ENCODE data around the gene VPS4A.
A peak's percentile ranks its signal among the peaks of the same experiment; 100 is the strongest.

VPS4A gene

DNA sequence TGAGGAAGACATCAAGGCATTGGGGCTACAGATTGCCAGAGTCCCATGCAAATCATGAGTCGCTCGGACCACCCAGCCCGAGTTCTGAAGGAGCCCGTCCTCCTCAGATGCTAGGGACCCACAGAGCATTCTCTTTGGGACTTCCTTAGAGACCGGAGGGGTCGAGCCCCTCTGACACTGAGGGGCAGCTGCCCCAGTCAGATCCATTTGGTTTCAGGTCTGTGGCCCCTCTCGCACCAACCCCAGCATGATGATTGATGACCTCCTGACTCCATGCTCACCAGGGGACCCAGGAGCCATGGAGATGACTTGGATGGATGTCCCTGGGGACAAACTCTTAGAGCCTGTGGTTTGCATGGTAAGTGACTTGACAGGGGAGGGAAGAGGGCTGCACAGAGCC, 11.2 kb downstream of the VPS4A start:
- TF ChIP-seq TAF1 (IDR thresholded peaks at IDR 0.05; ENCODE audit: borderline replicate concordance, insufficient read depth, low read length) (no peak), SIN3A (IDR thresholded peaks at IDR 0.05; ENCODE audit: borderline replicate concordance, insufficient read depth, low read length) (no peak), POLR2AphosphoS5 (IDR thresholded peaks at IDR 0.05; ENCODE audit: low read depth, low read length) (no peak), FOXP2 (optimal IDR thresholded peaks at IDR 0.05; ENCODE audit: borderline replicate concordance, extremely low read depth, extremely low read length, insufficient read depth) (no peak)
- TF ChIP-seq, protein P1, sequence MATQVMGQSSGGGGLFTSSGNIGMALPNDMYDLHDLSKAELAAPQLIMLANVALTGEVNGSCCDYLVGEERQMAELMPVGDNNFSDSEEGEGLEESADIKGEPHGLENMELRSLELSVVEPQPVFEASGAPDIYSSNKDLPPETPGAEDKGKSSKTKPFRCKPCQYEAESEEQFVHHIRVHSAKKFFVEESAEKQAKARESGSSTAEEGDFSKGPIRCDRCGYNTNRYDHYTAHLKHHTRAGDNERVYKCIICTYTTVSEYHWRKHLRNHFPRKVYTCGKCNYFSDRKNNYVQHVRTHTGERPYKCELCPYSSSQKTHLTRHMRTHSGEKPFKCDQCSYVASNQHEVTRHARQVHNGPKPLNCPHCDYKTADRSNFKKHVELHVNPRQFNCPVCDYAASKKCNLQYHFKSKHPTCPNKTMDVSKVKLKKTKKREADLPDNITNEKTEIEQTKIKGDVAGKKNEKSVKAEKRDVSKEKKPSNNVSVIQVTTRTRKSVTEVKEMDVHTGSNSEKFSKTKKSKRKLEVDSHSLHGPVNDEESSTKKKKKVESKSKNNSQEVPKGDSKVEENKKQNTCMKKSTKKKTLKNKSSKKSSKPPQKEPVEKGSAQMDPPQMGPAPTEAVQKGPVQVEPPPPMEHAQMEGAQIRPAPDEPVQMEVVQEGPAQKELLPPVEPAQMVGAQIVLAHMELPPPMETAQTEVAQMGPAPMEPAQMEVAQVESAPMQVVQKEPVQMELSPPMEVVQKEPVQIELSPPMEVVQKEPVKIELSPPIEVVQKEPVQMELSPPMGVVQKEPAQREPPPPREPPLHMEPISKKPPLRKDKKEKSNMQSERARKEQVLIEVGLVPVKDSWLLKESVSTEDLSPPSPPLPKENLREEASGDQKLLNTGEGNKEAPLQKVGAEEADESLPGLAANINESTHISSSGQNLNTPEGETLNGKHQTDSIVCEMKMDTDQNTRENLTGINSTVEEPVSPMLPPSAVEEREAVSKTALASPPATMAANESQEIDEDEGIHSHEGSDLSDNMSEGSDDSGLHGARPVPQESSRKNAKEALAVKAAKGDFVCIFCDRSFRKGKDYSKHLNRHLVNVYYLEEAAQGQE (IDR thresholded peaks at IDR 0.05; ENCODE audit: insufficient read depth in 1 of 2, low read depth in 2 of 2, low read length in 2 of 2): no peak

DNA sequence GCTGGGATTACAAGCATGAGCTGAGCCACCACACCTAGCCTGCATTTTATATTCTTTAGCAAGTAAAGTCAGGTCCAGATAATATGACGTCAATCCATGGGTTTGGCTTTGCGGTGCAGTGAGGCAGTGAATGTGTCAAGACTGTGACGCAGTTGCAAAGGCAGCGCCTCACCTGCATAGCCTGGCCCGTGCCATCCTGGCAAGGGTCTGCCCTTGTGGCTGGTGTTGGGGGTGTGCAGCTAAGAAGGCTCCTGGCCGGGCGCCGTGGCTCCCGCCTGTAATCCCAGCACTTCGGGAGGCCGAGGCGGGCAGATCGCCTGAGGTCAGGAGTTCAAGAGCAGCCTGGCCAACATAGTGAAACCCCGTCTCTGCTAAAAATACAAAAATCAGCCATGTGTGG, 12.3 kb downstream of the VPS4A start:
- TF ChIP-seq, protein P1 (IDR thresholded peaks at IDR 0.05; ENCODE audit: insufficient read depth in 1 of 2, low read depth in 2 of 2, low read length in 2 of 2): no peak
- TF ChIP-seq SIN3A (IDR thresholded peaks at IDR 0.05; ENCODE audit: borderline replicate concordance, insufficient read depth, low read length): no peak
- no peak; the same call in 1 of the 2 replicates for TF ChIP-seq POLR2AphosphoS5 (IDR thresholded peaks at IDR 0.05; ENCODE audit: low read depth, low read length)

DNA sequence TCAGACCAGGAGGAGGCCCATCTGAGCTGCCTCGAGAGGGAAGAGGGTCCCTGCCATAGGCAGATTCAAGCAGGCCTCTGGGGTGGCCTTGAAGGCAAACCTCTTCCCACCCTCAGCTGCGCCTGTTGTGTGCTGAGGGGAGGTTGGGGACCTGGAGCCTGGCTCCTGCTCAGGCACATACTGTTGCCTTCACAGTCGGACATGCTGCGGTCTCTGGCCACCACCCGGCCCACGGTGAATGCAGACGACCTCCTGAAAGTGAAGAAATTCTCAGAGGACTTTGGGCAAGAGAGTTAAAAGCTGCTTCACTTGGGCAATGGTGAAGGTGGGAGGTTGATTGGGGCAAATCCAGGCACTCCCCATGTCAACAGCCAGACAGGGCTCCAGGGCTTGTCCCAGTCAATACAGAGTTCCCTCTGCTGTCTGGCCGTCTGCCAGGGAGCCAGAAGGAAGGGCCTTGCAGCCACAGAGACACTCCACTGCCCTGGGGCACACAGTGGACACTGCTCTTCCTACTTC, 12.9 kb downstream of the VPS4A start:
- TF ChIP-seq POLR2AphosphoS5 (IDR thresholded peaks at IDR 0.05; ENCODE audit: low read depth, low read length): 0 out of 2 replicates have a peak, but pooled peaks have one; percentile 18
- TF ChIP-seq FOXP2 (optimal IDR thresholded peaks at IDR 0.05; ENCODE audit: borderline replicate concordance, extremely low read depth, extremely low read length, insufficient read depth): no peak

DNA sequence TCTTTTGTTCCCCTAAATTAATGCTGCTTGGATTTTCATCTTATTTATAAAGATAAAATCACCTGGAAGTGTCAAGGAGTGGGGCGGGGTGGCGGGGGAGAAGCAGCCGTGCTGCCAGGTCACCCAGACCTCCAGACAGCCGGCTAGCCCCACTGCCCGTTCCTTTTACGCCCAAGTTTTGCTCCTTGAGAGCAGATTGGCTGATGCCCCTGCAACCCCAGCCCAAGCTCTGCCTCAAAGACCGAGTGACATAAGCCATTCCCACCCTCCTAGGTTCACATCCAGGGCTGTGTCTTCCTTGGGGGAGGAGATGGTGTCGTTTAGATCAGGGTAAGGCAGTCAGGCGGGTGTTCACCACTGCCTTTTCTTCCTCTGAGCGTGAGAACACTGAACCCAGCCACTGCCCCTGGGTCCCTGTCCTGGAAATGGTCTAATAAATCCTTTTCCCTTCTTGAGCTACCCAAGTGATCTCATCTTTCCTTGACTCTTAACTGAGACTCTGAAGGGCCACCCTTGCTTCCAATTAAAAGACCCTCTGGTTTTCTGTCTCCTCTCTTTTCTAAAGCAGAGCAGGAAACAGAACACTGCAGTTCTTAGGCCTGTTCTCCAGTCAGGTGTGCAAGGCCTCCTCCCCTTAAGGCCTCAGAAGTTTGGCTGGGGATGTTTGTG, 13.6 kb downstream of the VPS4A start:
- TF ChIP-seq FOXP2 (optimal IDR thresholded peaks at IDR 0.05; ENCODE audit: borderline replicate concordance, extremely low read depth, extremely low read length, insufficient read depth) (no peak), POLR2AphosphoS5 (IDR thresholded peaks at IDR 0.05; ENCODE audit: low read depth, low read length) (no peak), SIN3A (IDR thresholded peaks at IDR 0.05; ENCODE audit: borderline replicate concordance, insufficient read depth, low read length) (no peak), TAF1 (IDR thresholded peaks at IDR 0.05; ENCODE audit: borderline replicate concordance, insufficient read depth, low read length) (no peak)
- TF ChIP-seq, protein P1 (IDR thresholded peaks at IDR 0.05; ENCODE audit: insufficient read depth in 1 of 2, low read depth in 2 of 2, low read length in 2 of 2): no peak

DNA sequence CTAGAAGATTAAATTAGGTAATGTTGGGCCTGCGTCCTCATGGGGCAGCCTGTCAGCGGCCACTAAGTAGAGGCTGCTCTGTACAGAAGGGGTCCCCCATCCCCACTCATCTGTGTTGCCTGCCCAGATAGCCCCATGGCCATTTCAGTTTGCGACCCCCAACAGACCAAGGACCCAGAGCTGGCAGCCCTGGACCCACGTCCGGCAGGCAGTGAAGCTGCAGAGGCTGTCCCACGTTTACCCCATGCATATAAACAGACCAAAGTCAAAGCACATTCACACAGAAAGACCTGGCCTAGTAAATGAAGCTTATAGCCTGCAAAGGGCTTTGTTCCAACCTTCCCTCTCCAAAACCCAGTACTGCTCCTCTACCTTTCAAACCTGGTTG, 14.6 kb downstream of the VPS4A start:
- TF ChIP-seq FOXP2 (optimal IDR thresholded peaks at IDR 0.05; ENCODE audit: borderline replicate concordance, extremely low read depth, extremely low read length, insufficient read depth): no peak
- TF ChIP-seq POLR2AphosphoS5 (IDR thresholded peaks at IDR 0.05; ENCODE audit: low read depth, low read length): no peak
- no peak for TF ChIP-seq SIN3A (IDR thresholded peaks at IDR 0.05; ENCODE audit: borderline replicate concordance, insufficient read depth, low read length)
- no peak for TF ChIP-seq TAF1 (IDR thresholded peaks at IDR 0.05; ENCODE audit: borderline replicate concordance, insufficient read depth, low read length)
- TF ChIP-seq, protein P1 (IDR thresholded peaks at IDR 0.05; ENCODE audit: insufficient read depth in 1 of 2, low read depth in 2 of 2, low read length in 2 of 2): no peak
